ENCODE measurements around the gene MEN1. TPM values are rescaled to one million over a fixed set of nuclear protein-coding genes. Genes with fewer than 3 reads are reported as not detected.
A peak's percentile ranks its signal among the peaks of the same experiment; 100 is the strongest.

Gene MEN1
- total RNA-seq, 1 experiment from 2014 or later = 29.2 TPM

GRCh38 chr11:64854534-64855502, 44.5 kb upstream of the MEN1 start:
- no peaks in the 10 kb centered on the region for H3K27me3 Mint-ChIP-seq (ENCODE audit: insufficient read depth, unreplicated experiment)
- ChIA-PET CTCF (interaction anchor here (0.6 to 15.7 kb wide), 8 partner anchors 12 to 586 kb away, joined by 3 to 286 read pairs (median 3); partner anchors contain the start of gene EHD1), POLR2A (interaction anchor here (0.5 to 7.8 kb wide), 15 partner anchors 9 to 530 kb away, joined by 3 to 79 read pairs (median 4); partner anchors contain the start of genes ARL2, CDC42BPG, EHD1 and SF1)
- no peaks in the 10 kb centered on the region for H3K9me3 Mint-ChIP-seq (ENCODE audit: unreplicated experiment)
- peak; percentile 97 for DNase-seq (ENCODE audit: unreplicated experiment)
- no TSS peak for BruUV-seq (replicated peaks)
- intact Hi-C loops (cut with micrococcal nuclease) = loop anchor here (1.0 to 2.0 kb wide), 2 partner anchors 23 to 70 kb away; partner anchors contain the start of genes EHD1 and PPP2R5B
- peak overlapping the region; percentile 86 for H3K27ac Mint-ChIP-seq (ENCODE audit: low read depth, unreplicated experiment)
- TF ChIP-seq CTCF (IDR thresholded peaks at IDR 0.05; ENCODE audit: unreplicated experiment) = no peak
- H3K36me3 Mint-ChIP-seq (ENCODE audit: insufficient read depth, unreplicated experiment) = peaks cover 25% of the 10 kb centered on the region
- H3K4me1 Mint-ChIP-seq (ENCODE audit: insufficient read depth, unreplicated experiment) = peaks cover 28% of the 10 kb centered on the region
- peak overlapping the region; percentile 54 for H3K4me3 Mint-ChIP-seq (ENCODE audit: unreplicated experiment)

GRCh38 chr11:64854157-64854533, 43.8 kb upstream of the MEN1 start:
- CTCF ChIA-PET = interaction anchor here (0.6 to 15.7 kb wide), 4 partner anchors 25 to 39 kb away, joined by 3 to 286 read pairs (median 4); partner anchors contain the start of gene EHD1
- intact Hi-C loops (cut with micrococcal nuclease) = loop anchor here (2.0 kb wide), 1 partner anchor 71 kb away; the partner anchor contains the start of gene PPP2R5B
- peaks cover 23% of the 10 kb centered on the region for H3K36me3 Mint-ChIP-seq (ENCODE audit: insufficient read depth, unreplicated experiment)
- H3K27ac Mint-ChIP-seq (ENCODE audit: low read depth, unreplicated experiment) = no peak overlapping the region
- H3K4me3 Mint-ChIP-seq (ENCODE audit: unreplicated experiment) = peak overlapping the region; percentile 54
- H3K9me3 Mint-ChIP-seq (ENCODE audit: unreplicated experiment) = no peaks in the 10 kb centered on the region
- no peaks in the 10 kb centered on the region for H3K27me3 Mint-ChIP-seq (ENCODE audit: insufficient read depth, unreplicated experiment)
- peaks cover 28% of the 10 kb centered on the region for H3K4me1 Mint-ChIP-seq (ENCODE audit: insufficient read depth, unreplicated experiment)
- POLR2A ChIA-PET = interaction anchor here (0.5 to 7.8 kb wide), 5 partner anchors 10 to 219 kb away, joined by 4 to 79 read pairs (median 5); partner anchors contain the start of genes CDC42BPG and EHD1
- TF ChIP-seq CTCF (IDR thresholded peaks at IDR 0.05; ENCODE audit: unreplicated experiment) = no peak
- BruUV-seq (replicated peaks) = no TSS peak
- no peak for DNase-seq (ENCODE audit: unreplicated experiment)

GRCh38 chr11:64853709-64854108, 43.4 kb upstream of the MEN1 start:
- Mint-ChIP-seq H3K27ac (ENCODE audit: low read depth, unreplicated experiment) (peak overlapping the region; percentile 70), H3K27me3 (ENCODE audit: insufficient read depth, unreplicated experiment) (no peaks in the 10 kb centered on the region), H3K4me1 (ENCODE audit: insufficient read depth, unreplicated experiment) (peaks cover 28% of the 10 kb centered on the region), H3K36me3 (ENCODE audit: insufficient read depth, unreplicated experiment) (peaks cover 23% of the 10 kb centered on the region), H3K4me3 (ENCODE audit: unreplicated experiment) (no peak overlapping the region), H3K9me3 (ENCODE audit: unreplicated experiment) (no peaks in the 10 kb centered on the region)
- no peak for DNase-seq (ENCODE audit: unreplicated experiment)
- no TSS peak for BruUV-seq (replicated peaks)
- no peak for TF ChIP-seq CTCF (IDR thresholded peaks at IDR 0.05; ENCODE audit: unreplicated experiment)
- POLR2A ChIA-PET = interaction anchor here (0.5 to 7.8 kb wide), 2 partner anchors 23 to 219 kb away, joined by 5 to 79 read pairs; partner anchors contain the start of gene EHD1
- intact Hi-C loops (cut with micrococcal nuclease) = loop anchor here (2.0 kb wide), 1 partner anchor 71 kb away; the partner anchor contains the start of gene PPP2R5B
- CTCF ChIA-PET = interaction anchor here (0.6 to 15.7 kb wide), 5 partner anchors 24 to 40 kb away, joined by 3 to 286 read pairs (median 3); partner anchors contain the start of gene EHD1
